IMR-90 (cell line): ENCODE measurements around the gene NPPB. TPM values are rescaled to one million over a fixed set of nuclear protein-coding genes. Genes with fewer than 3 reads are reported as not detected.
A peak's percentile ranks its signal among the peaks of the same experiment; 100 is the strongest.

ENCODE experiments used
- ATAC-seq: fragments of 200-7000 bp; cut with Tn5 transposase; 2 replicates; pipeline ENCODE4 v1.9.1; 2020; ENCODE audit warnings: low read depth, mild to moderate bottlenecking, moderate library complexity
- BruUV-seq: library from RNA; stranded (reverse); fragments of 400-500 nt; replicated peaks from 2 replicates; lab custom pipeline; 2021; lab: Mats Ljungman, UMichigan
- CTCF ChIA-PET: fragments of 300-600 bp; formaldehyde crosslinking; extraction: SDS; loops from one replicate; lab custom pipeline; 2021; ENCODE audit warnings: antibody characterized with exemption; lab: Yijun Ruan, JAX
- POLR2A ChIA-PET: fragments of 300-600 bp; sonication (Branson Sonifier 250); formaldehyde crosslinking; loops from one replicate; lab custom pipeline; 2022; ENCODE audit warnings: antibody characterized with exemption; ENCODE audit not compliant: unreplicated experiment; lab: Charles Lee
- DNase-seq: peaks from one replicate; pipeline ENCODE4 v3.0.0; 2013
- H2AFZ ChIP-seq: replicated peaks from 2 replicates; pipeline ENCODE3; 2013; ENCODE audit warnings: low read length, mild to moderate bottlenecking; ENCODE audit not compliant: poor library complexity
- H2AK5ac ChIP-seq: 2 replicates; pipeline ENCODE4 v1.6.1; 2013; ENCODE audit warnings: low read depth, low read length, inconsistent platforms
- H2AK9ac ChIP-seq: replicated peaks from 2 replicates; pipeline ENCODE3; 2013; ENCODE audit warnings: mild to moderate bottlenecking, low read depth, low read length, moderate library complexity; ENCODE audit not compliant: poor library complexity
- H2BK120ac ChIP-seq: 2 replicates; pipeline ENCODE4 v1.6.1; 2013; ENCODE audit warnings: low read depth, low read length, inconsistent platforms
- H2BK15ac ChIP-seq: 3 replicates; pipeline ENCODE4 v1.6.1; 2013; ENCODE audit warnings: low read depth, low read length, inconsistent platforms
- H2BK20ac ChIP-seq: 2 replicates; pipeline ENCODE4 v1.6.1; 2013; ENCODE audit warnings: low read depth, mild to moderate bottlenecking, inconsistent platforms, low read length, moderate library complexity
- H2BK5ac ChIP-seq: 2 replicates; pipeline ENCODE4 v1.6.1; 2013; ENCODE audit warnings: mild to moderate bottlenecking, low read depth, low read length, inconsistent platforms; ENCODE audit not compliant: poor library complexity, severe bottlenecking
- H3K14ac ChIP-seq: replicated peaks from 2 replicates; pipeline ENCODE4 v1.6.1; 2013; ENCODE audit warnings: low read depth, low read length, inconsistent platforms
- H3K18ac ChIP-seq: 2 replicates; pipeline ENCODE4 v1.6.1; 2013; ENCODE audit warnings: low read depth, low read length, control low read depth
- H3K23ac ChIP-seq: 2 replicates; pipeline ENCODE4 v1.6.1; 2013; ENCODE audit warnings: low read depth, low read length, inconsistent platforms
- H3K27ac ChIP-seq: 2 replicates; pipeline ENCODE4 v1.5.1; 2013; ENCODE audit warnings: mild to moderate bottlenecking, control low read depth, low read length; ENCODE audit not compliant: insufficient read depth
- H3K27me3 ChIP-seq: 2 replicates; pipeline ENCODE4 v1.6.1; 2013; ENCODE audit warnings: low read length; ENCODE audit not compliant: control insufficient read depth, insufficient read depth
- H3K36me3 ChIP-seq: 2 replicates; pipeline ENCODE4 v1.6.1; 2013; ENCODE audit warnings: low read length, mixed read lengths; ENCODE audit not compliant: control insufficient read depth, insufficient read depth
- H3K4ac ChIP-seq: 2 replicates; pipeline ENCODE4 v1.6.1; 2013; ENCODE audit warnings: low read depth, low read length, inconsistent platforms
- H3K4me1 ChIP-seq: 2 replicates; pipeline ENCODE4 v1.6.1; 2013; ENCODE audit warnings: low read length, mixed read lengths; ENCODE audit not compliant: control insufficient read depth, insufficient read depth
- H3K4me2 ChIP-seq: 2 replicates; pipeline ENCODE4 v1.6.1; 2013; ENCODE audit warnings: low read depth, mild to moderate bottlenecking, control low read depth, low read length, moderate library complexity
- H3K4me3 ChIP-seq: 2 replicates; pipeline ENCODE4 v1.5.1; 2013; ENCODE audit warnings: low read depth, mild to moderate bottlenecking, control low read depth, low read length, moderate library complexity; ENCODE audit not compliant: insufficient read depth
- H3K56ac ChIP-seq: 2 replicates; pipeline ENCODE4 v1.6.1; 2013; ENCODE audit warnings: low read length, inconsistent platforms; ENCODE audit not compliant: insufficient read depth; ENCODE audit errors: extremely low read depth
- H3K79me1 ChIP-seq, 2 experiments: 2 replicates each; pipeline ENCODE4 v1.6.1; 2013; ENCODE audit warnings: low read length in 2 of 2, inconsistent platforms in 1 of 2, low read depth in 1 of 2
- H3K9ac ChIP-seq: 2 replicates; pipeline ENCODE4 v1.6.1; 2013; ENCODE audit warnings: low read depth, low read length, control low read depth
- H3K9me1 ChIP-seq: 2 replicates; pipeline ENCODE4 v1.6.1; 2013; ENCODE audit warnings: low read length, inconsistent platforms; ENCODE audit not compliant: insufficient read depth
- H3K9me3 ChIP-seq: 2 replicates; pipeline ENCODE4 v1.6.1; 2013; ENCODE audit warnings: low read length; ENCODE audit not compliant: control insufficient read depth, insufficient read depth
- H4K20me1 ChIP-seq: 2 replicates; pipeline ENCODE4 v1.6.1; 2013; ENCODE audit warnings: low read length, inconsistent platforms; ENCODE audit not compliant: insufficient read depth
- H4K5ac ChIP-seq: 2 replicates; pipeline ENCODE4 v1.6.1; 2013; ENCODE audit warnings: mild to moderate bottlenecking, low read depth, low read length, control low read depth
- H4K8ac ChIP-seq, 2 experiments: 2 replicates each; pipeline ENCODE4 v1.6.1; 2013; ENCODE audit warnings: low read depth in 2 of 2, low read length in 2 of 2, control low read depth in 1 of 2, inconsistent platforms in 1 of 2
- H4K91ac ChIP-seq: 2 replicates; pipeline ENCODE4 v1.6.1; 2013; ENCODE audit warnings: low read depth, low read length, inconsistent platforms; ENCODE audit not compliant: insufficient read depth
- BHLHE40 ChIP-seq: fragments of 150-350 bp; IDR thresholded peaks from 2 replicates; pipeline ENCODE4 v1.6.1; 2016; ENCODE audit warnings: mild to moderate bottlenecking, low read depth, low read length
- CEBPB ChIP-seq: IDR thresholded peaks from 2 replicates; pipeline ENCODE4 v1.6.1; 2012; ENCODE audit warnings: low read depth, low read length, improper control_type of control experiment
- CHD1 ChIP-seq: IDR thresholded peaks from 2 replicates; pipeline ENCODE4 v1.6.1; 2012; ENCODE audit warnings: low read depth, low read length, improper control_type of control experiment
- CTCF ChIP-seq: conservative IDR thresholded peaks from 2 replicates; pipeline ENCODE4 v1.5.1; 2012; ENCODE audit warnings: mild to moderate bottlenecking, low read depth, low read length, improper control_type of control experiment
- FOS ChIP-seq: fragments of 150-350 bp; IDR thresholded peaks from 2 replicates; pipeline ENCODE4 v1.6.1; 2016; ENCODE audit warnings: low read depth, low read length
- MAZ ChIP-seq: IDR thresholded peaks from 2 replicates; pipeline ENCODE4 v1.6.1; 2012; ENCODE audit warnings: low read depth, mild to moderate bottlenecking, low read length, improper control_type of control experiment, moderate library complexity, borderline replicate concordance
- MXI1 ChIP-seq: IDR thresholded peaks from 2 replicates; pipeline ENCODE4 v1.6.1; 2012; ENCODE audit warnings: low read depth, mild to moderate bottlenecking, low read length, moderate library complexity, borderline replicate concordance
- POLR2A ChIP-seq: IDR thresholded peaks from 2 replicates; pipeline ENCODE4 v1.6.1; 2012; ENCODE audit warnings: mild to moderate bottlenecking, low read depth, low read length
- RAD21 ChIP-seq: IDR thresholded peaks from 2 replicates; pipeline ENCODE4 v1.6.1; 2012; ENCODE audit warnings: low read length, improper control_type of control experiment
- RCOR1 ChIP-seq: IDR thresholded peaks from 2 replicates; pipeline ENCODE4 v1.6.1; 2012; ENCODE audit warnings: mild to moderate bottlenecking, low read length, improper control_type of control experiment; ENCODE audit not compliant: insufficient replicate concordance
- SMC3 ChIP-seq: fragments of 150-350 bp; IDR thresholded peaks from 2 replicates; pipeline ENCODE4 v1.6.1; 2016; ENCODE audit warnings: low read depth, mild to moderate bottlenecking, antibody characterized with exemption, low read length, moderate library complexity
- USF2 ChIP-seq: fragments of 150-350 bp; IDR thresholded peaks from 2 replicates; pipeline ENCODE4 v1.6.1; 2017; ENCODE audit warnings: mild to moderate bottlenecking, antibody characterized with exemption, low read length, low read depth
- WGBS, 2 experiments: methylation state at CpG; one replicate each; pipeline versions ENCODE4 v1.1.5 to v1.1.7; 2013; ENCODE audit warnings: missing lambda C conversion rate in 2 of 2; ENCODE audit not compliant: insufficient read length in 1 of 2; ENCODE audit errors: extremely low coverage in 2 of 2; 5-methylcytosine and 5-hydroxymethylcytosine counted together
- dilution Hi-C: fragments of 300-500 bp; cut with HindIII; formaldehyde crosslinking; loops from one replicate; pipeline ENCODE4 v1.14.3; 2018; ENCODE audit warnings: low sequenced_read_pairs; ENCODE audit not compliant: unreplicated experiment
- in situ Hi-C: fragments of 300-500 bp; cut with MboI; formaldehyde crosslinking; loops from 3 replicates; pipeline ENCODE4 v1.14.3; 2019; ENCODE audit warnings: low sequenced_read_pairs, inconsistent platforms, mixed read lengths
- intact Hi-C: fragments of 100-400 bp; cut with micrococcal nuclease; formaldehyde crosslinking; loops from 2 replicates; pipeline ENCODE4 v1.10.0; 2022
- polyA plus RNA-seq, 3 experiments: library from polyadenylated mRNA; depleted of rRNA; stranded (reverse); fragments of >200 nt; gene quantifications; 2 replicates each; pipeline ENCODE4 v1.2.3, GENCODE V29; 2012; ENCODE audit warnings: low replicate concordance in 1 of 3
- total RNA-seq: library from RNA; depleted of rRNA; stranded (reverse); fragments of >200 nt; gene quantifications from 2 replicates; pipeline ENCODE4 v1.2.3, GENCODE V29; 2012
- TF ChIP-seq, protein P1 (sequence below): fragments of 150-350 bp; IDR thresholded peaks from 2 replicates; pipeline ENCODE4 v1.6.1; 2016; ENCODE audit warnings: low read depth, mild to moderate bottlenecking, low read length, moderate library complexity, borderline replicate concordance

NPPB gene
- total and polyA plus RNA-seq, 2 of the 4 experiments (the other 2 are of a cell fraction) = not detected

GRCh38 chr1:11838349-11839272 is 20.1 kb downstream of the NPPB start:
- 67% methylated on average over 15 of the region's 40 CpGs; no CpG with 5 or more reads in 1 of the 2 experiments for WGBS, 2 experiments
- H3K23ac ChIP-seq = no peak overlapping the region
- TF ChIP-seq MXI1 (no peak), POLR2A (0 out of 2 replicates have a peak, but pooled peaks have one; percentile 35), MAZ (no peak; the same call in 1 of the 2 replicates), USF2 (no peak), CTCF (peak; percentile 96), RCOR1 (no peak), CHD1 (no peak), BHLHE40 (0 out of 2 replicates have a peak, but pooled peaks have one; percentile 13), SMC3 (peak; percentile 83), FOS (no peak), RAD21 (peak; percentile 93), CEBPB (no peak)
- TF ChIP-seq, protein P1, sequence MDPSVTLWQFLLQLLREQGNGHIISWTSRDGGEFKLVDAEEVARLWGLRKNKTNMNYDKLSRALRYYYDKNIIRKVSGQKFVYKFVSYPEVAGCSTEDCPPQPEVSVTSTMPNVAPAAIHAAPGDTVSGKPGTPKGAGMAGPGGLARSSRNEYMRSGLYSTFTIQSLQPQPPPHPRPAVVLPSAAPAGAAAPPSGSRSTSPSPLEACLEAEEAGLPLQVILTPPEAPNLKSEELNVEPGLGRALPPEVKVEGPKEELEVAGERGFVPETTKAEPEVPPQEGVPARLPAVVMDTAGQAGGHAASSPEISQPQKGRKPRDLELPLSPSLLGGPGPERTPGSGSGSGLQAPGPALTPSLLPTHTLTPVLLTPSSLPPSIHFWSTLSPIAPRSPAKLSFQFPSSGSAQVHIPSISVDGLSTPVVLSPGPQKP = no peak

More at GRCh38 chr1:11838349-11839272, 20.1 kb downstream of the NPPB start:
- Histone ChIP-seq H2BK5ac (no peak overlapping the region), H2AK5ac (no peak overlapping the region), H3K9me3 (no peaks in the 10 kb centered on the region), H3K36me3 (peaks cover 79% of the 10 kb centered on the region), H3K27me3 (no peaks in the 10 kb centered on the region), H2AFZ (peak overlapping the region; percentile 11), H2BK120ac (no peak overlapping the region), H3K9me1 (peaks cover 3% of the 10 kb centered on the region; the same call in 1 of the 2 replicates), H2BK15ac (no peak overlapping the region), H4K5ac (no peak overlapping the region), H3K27ac (no peak overlapping the region), H3K18ac (no peak overlapping the region), H2BK20ac (no peak overlapping the region), H2AK9ac (no peak overlapping the region), H3K4ac (no peak overlapping the region), H3K14ac (no peak overlapping the region), H3K9ac (no peak overlapping the region), H4K20me1 (peaks cover 12% of the 10 kb centered on the region; the same call in 1 of the 2 replicates), H3K79me1 (peaks cover 0 to 4% of the 10 kb centered on the region in 2 experiments; a peak in 2 of 4 replicates), H3K4me2 (no peak overlapping the region), H3K56ac (no peak overlapping the region), H3K4me1 (peaks cover 2% of the 10 kb centered on the region; the same call in 1 of the 2 replicates), H3K4me3 (no peak overlapping the region), H4K8ac (no peak overlapping the region), H4K91ac (no peak overlapping the region)
- POLR2A ChIA-PET = no interaction called here
- BruUV-seq = no TSS peak
- CTCF ChIA-PET = interaction anchor here (0.6 to 1.2 kb wide), 8 partner anchors 9 to 69 kb away, joined by 3 to 11 read pairs (median 4); partner anchors contain the start of gene NPPA
- ATAC-seq = peak; percentile 93
- intact Hi-C loops (loop anchor here (1.0 kb wide), 2 partner anchors 56 to 69 kb away; no protein-coding TSS in a partner anchor), dilution Hi-C loops (no loop called here), in situ Hi-C loops (no loop called here)
- peak; percentile 41 for DNase-seq
